Caco-2 (cell line): ENCODE measurements around the gene ATOX1. TPM values are rescaled to one million over a fixed set of nuclear protein-coding genes. Genes with fewer than 3 reads are reported as not detected.

Source experiments
- BruUV-seq: library from RNA; stranded (reverse); fragments of 400-500 nt; replicated peaks from 2 replicates; lab custom pipeline; 2021; lab: Mats Ljungman, UMichigan
- CTCF ChIA-PET: fragments of 300-600 bp; sonication (Branson Sonifier 250); formaldehyde crosslinking; loops from one replicate; lab custom pipeline; 2022; ENCODE audit warnings: antibody characterized with exemption; lab: Charles Lee
- POLR2A ChIA-PET: fragments of 300-600 bp; sonication (Branson Sonifier 250); formaldehyde crosslinking; loops from one replicate; lab custom pipeline; 2022; ENCODE audit warnings: antibody characterized with exemption; lab: Charles Lee
- DNase-seq, 2 experiments: peaks; one replicate each; pipeline versions ENCODE4 v3.0.0 to v3.0.0-alpha.2; 2020 to 2022
- H3K27me3 ChIP-seq: replicated peaks from 2 replicates; pipeline ENCODE4 v1.6.0; 2011; ENCODE audit warnings: low read length; ENCODE audit not compliant: control insufficient read depth, insufficient read depth
- H3K36me3 ChIP-seq: 2 replicates; pipeline ENCODE4 v1.5.1; 2011; ENCODE audit warnings: low read length; ENCODE audit not compliant: control insufficient read depth, insufficient read depth
- H3K4me1 ChIP-seq: fragments of 250-450 bp; sonication (Bioruptor Pico); 2 replicates; pipeline ENCODE4 v1.5.1; 2020; ENCODE audit warnings: mild to moderate bottlenecking
- H3K4me3 ChIP-seq: 2 replicates; pipeline ENCODE4 v1.5.1; 2011; ENCODE audit warnings: low read depth, mild to moderate bottlenecking, control low read depth, low read length
- H3K9me3 ChIP-seq: fragments of 250-450 bp; sonication (Bioruptor Pico); 2 replicates; pipeline ENCODE4 v1.5.1; 2020; ENCODE audit warnings: mild to moderate bottlenecking, moderate library complexity
- H3K27ac Mint-ChIP-seq: one replicate; pipeline ENCODE4 v1.8.0; 2022; ENCODE audit warnings: mixed read lengths; ENCODE audit not compliant: unreplicated experiment
- H3K27me3 Mint-ChIP-seq: one replicate; pipeline ENCODE4 v1.8.0; 2022; ENCODE audit warnings: mixed read lengths; ENCODE audit not compliant: insufficient read depth, unreplicated experiment
- H3K36me3 Mint-ChIP-seq: one replicate; pipeline ENCODE4 v1.8.0; 2022; ENCODE audit warnings: mild to moderate bottlenecking, mixed read lengths; ENCODE audit not compliant: insufficient read depth, unreplicated experiment
- H3K4me1 Mint-ChIP-seq: one replicate; pipeline ENCODE4 v1.8.0; 2022; ENCODE audit warnings: low read depth, mixed read lengths; ENCODE audit not compliant: unreplicated experiment
- H3K4me3 Mint-ChIP-seq: one replicate; pipeline ENCODE4 v1.8.0; 2022; ENCODE audit warnings: mild to moderate bottlenecking, moderate library complexity, mixed read lengths; ENCODE audit not compliant: unreplicated experiment
- H3K9me3 Mint-ChIP-seq: one replicate; pipeline ENCODE4 v1.8.0; 2022; ENCODE audit warnings: mixed read lengths; ENCODE audit not compliant: unreplicated experiment
- intact Hi-C: fragments of 100-400 bp; cut with micrococcal nuclease; formaldehyde crosslinking; loops from one replicate; pipeline ENCODE4 v1.10.0; 2022; ENCODE audit not compliant: unreplicated experiment
- total RNA-seq: library from RNA; stranded (reverse); gene quantifications from 2 replicates; pipeline ENCODE4 v1.2.3, GENCODE V29; 2022
- TF ChIP-seq, protein P1 (sequence below), 2 experiments: fragments of 200-600 bp in 1 of 2; IDR thresholded peaks; 1 replicate in 1 of 2; 2 replicates in 1 of 2; pipeline versions ENCODE4 v1.5.1 to v1.8.0; 2011 to 2022; ENCODE audit warnings: antibody characterized with exemption in 1 of 2, control low read depth in 1 of 2, inconsistent platforms in 1 of 2, low read depth in 1 of 2, low read length in 1 of 2, mild to moderate bottlenecking in 1 of 2, moderate library complexity in 1 of 2; ENCODE audit not compliant: insufficient read depth in 1 of 2, severe bottlenecking in 1 of 2, unreplicated experiment in 1 of 2

ATOX1 gene
- total RNA-seq, 1 experiment from 2014 or later = 135 TPM

DNA sequence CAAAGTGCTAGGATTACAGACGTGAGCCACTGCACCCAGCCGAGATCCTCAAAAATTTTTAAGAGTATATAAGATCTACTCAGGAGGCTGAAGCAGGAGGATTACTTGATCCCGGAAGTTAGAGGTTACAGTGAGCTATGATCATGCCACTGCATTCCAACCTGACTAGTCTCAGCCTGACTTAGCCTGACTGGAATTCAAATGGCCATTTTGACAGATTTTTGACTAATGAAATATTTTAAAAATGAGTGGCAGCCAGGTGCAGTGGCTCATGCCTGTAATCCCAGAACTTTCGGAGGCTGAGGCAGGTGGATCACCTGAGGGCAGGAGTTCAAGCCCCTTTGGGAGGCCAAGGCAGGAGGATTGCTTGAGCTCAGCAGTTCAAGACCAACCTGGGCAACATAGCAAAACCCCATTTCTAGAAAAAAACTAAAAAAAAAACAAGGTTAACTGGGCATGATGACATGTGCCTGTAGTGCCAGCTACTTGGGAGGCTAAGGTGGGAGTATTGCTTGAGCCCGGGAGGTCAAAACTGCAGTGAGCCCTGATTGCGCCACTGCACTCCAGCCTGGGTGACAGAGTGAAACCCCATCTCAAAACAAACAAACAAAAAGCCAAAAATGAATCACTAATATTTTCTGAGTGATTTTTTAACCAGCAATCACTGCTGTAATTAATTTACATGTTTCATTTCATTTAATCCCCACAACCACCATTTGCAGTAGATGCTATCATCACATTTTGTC lies 16.6 kb downstream of the ATOX1 start:
- no peak overlapping the region for H3K4me3 ChIP-seq
- Mint-ChIP-seq H3K36me3 (peaks cover 28% of the 10 kb centered on the region), H3K4me3 (no peak overlapping the region), H3K27ac (no peak overlapping the region), H3K9me3 (no peaks in the 10 kb centered on the region), H3K27me3 (no peaks in the 10 kb centered on the region), H3K4me1 (peaks cover 16% of the 10 kb centered on the region)
- no peaks in the 10 kb centered on the region for H3K27me3 ChIP-seq
- no peak for DNase-seq
- POLR2A ChIA-PET = no interaction called here
- H3K36me3 ChIP-seq = 0 out of 2 replicates have a peak, but pooled peaks cover 1% of the 10 kb centered on the region
- TF ChIP-seq, protein P1, sequence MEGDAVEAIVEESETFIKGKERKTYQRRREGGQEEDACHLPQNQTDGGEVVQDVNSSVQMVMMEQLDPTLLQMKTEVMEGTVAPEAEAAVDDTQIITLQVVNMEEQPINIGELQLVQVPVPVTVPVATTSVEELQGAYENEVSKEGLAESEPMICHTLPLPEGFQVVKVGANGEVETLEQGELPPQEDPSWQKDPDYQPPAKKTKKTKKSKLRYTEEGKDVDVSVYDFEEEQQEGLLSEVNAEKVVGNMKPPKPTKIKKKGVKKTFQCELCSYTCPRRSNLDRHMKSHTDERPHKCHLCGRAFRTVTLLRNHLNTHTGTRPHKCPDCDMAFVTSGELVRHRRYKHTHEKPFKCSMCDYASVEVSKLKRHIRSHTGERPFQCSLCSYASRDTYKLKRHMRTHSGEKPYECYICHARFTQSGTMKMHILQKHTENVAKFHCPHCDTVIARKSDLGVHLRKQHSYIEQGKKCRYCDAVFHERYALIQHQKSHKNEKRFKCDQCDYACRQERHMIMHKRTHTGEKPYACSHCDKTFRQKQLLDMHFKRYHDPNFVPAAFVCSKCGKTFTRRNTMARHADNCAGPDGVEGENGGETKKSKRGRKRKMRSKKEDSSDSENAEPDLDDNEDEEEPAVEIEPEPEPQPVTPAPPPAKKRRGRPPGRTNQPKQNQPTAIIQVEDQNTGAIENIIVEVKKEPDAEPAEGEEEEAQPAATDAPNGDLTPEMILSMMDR (IDR thresholded peaks at IDR 0.05; ENCODE audit: insufficient read depth in 1 of 2, low read depth in 1 of 2, low read length in 1 of 2, severe bottlenecking in 1 of 2, unreplicated experiment in 1 of 2) = no peak
- intact Hi-C loops = loop anchor here (2.0 to 5.0 kb wide), 4 partner anchors 29 to 240 kb away; partner anchors contain the start of gene G3BP1
- CTCF ChIA-PET = interaction anchor here (1.4 to 3.5 kb wide), 4 partner anchors 13 to 83 kb away, joined by 3 to 48 read pairs (median 7); partner anchors contain the start of gene G3BP1
- no peaks in the 10 kb centered on the region for H3K9me3 ChIP-seq
- BruUV-seq = no TSS peak
- H3K4me1 ChIP-seq = peaks cover 15% of the 10 kb centered on the region

DNA sequence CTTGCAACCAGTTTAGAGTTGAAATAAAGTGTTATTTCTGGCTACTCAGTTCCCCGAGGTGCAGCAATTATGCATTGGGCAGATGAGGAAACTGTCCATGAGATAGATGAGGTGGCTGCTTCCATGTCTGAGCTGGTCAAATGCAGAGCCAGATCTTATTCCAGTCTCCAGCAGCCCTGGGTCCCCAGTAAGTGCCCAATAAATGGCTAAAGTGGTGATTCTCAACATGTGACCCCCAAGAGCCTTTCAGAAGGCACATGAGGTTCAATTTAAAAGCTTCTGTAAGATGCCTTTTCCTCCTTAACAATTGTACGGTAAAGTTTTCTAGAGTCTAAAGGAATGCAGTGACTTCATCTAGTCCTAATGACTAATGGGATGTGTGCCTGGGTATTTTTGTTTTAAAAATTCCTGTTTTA lies 17.5 kb downstream of the ATOX1 start:
- Histone ChIP-seq H3K36me3 (0 out of 2 replicates have a peak, but pooled peaks cover 1% of the 10 kb centered on the region), H3K4me3 (no peak overlapping the region), H3K27me3 (no peaks in the 10 kb centered on the region), H3K4me1 (peaks cover 15% of the 10 kb centered on the region), H3K9me3 (no peaks in the 10 kb centered on the region)
- Mint-ChIP-seq H3K36me3 (peaks cover 28% of the 10 kb centered on the region), H3K4me1 (peaks cover 16% of the 10 kb centered on the region), H3K4me3 (no peak overlapping the region), H3K9me3 (no peaks in the 10 kb centered on the region), H3K27ac (no peak overlapping the region), H3K27me3 (no peaks in the 10 kb centered on the region)
- BruUV-seq = no TSS peak
- ChIA-PET POLR2A (no interaction called here), CTCF (interaction anchor here (0.7 to 3.5 kb wide), 6 partner anchors 14 to 89 kb away, joined by 3 to 48 read pairs (median 7); partner anchors contain the start of gene G3BP1)
- intact Hi-C loops = loop anchor here (1.0 to 5.0 kb wide), 3 partner anchors 44 to 239 kb away; no protein-coding TSS in a partner anchor
- DNase-seq = no peak
- TF ChIP-seq, protein P1 (IDR thresholded peaks at IDR 0.05; ENCODE audit: insufficient read depth in 1 of 2, low read depth in 1 of 2, low read length in 1 of 2, severe bottlenecking in 1 of 2, unreplicated experiment in 1 of 2) = no peak

DNA sequence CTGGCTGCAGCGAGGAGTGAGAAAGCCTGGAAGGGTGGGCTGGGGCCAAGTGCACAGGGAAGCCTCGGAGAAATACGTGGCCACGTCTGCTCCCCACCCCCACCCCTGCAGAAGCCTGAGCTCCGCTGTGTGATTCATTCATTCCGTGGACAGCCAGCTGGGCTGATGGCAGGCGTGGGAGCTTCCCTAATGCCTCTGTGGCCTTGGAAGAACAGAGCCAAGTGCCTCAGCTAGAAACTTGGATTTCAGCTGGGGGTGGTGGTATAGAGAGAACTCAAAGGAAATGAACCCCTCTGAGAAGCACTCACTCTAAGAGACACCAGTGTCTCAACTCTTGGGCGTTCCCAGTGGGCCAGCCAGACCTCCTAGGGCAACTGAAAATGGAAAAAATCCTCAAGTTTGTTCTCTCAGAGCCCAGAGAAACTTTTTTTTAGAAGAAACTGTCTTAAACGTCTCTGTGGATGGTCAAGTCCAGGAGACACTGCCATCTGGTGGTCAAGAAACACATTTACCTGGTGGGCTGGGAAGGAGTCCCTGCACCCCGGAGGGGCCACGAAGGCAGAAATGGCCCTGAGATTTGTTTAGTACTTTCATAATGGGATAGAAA lies 18.0 kb downstream of the ATOX1 start:
- H3K36me3 ChIP-seq = 0 out of 2 replicates have a peak, but pooled peaks cover 1% of the 10 kb centered on the region
- no peaks in the 10 kb centered on the region for H3K27me3 Mint-ChIP-seq
- H3K4me3 ChIP-seq = no peak overlapping the region
- peak overlapping the region; percentile 51 for H3K27ac Mint-ChIP-seq
- no peak overlapping the region for H3K4me3 Mint-ChIP-seq
- intact Hi-C loops = loop anchor here (1.0 to 5.0 kb wide), 3 partner anchors 43 to 238 kb away; no protein-coding TSS in a partner anchor
- H3K9me3 Mint-ChIP-seq = no peaks in the 10 kb centered on the region
- no TSS peak for BruUV-seq
- peaks cover 16% of the 10 kb centered on the region for H3K4me1 Mint-ChIP-seq
- ChIA-PET POLR2A (interaction anchor here (0.8 kb wide), 1 partner anchor 81 kb away, joined by 3 read pairs; no protein-coding TSS in a partner anchor), CTCF (interaction anchor here (0.6 to 3.5 kb wide), 9 partner anchors 30 to 265 kb away, joined by 3 to 48 read pairs (median 4); partner anchors contain the start of gene G3BP1)
- DNase-seq = peak; percentile 62 to 70
- TF ChIP-seq, protein P1 (IDR thresholded peaks at IDR 0.05; ENCODE audit: insufficient read depth in 1 of 2, low read depth in 1 of 2, low read length in 1 of 2, severe bottlenecking in 1 of 2, unreplicated experiment in 1 of 2) = peak; percentile 82 to 94
- no peaks in the 10 kb centered on the region for H3K27me3 ChIP-seq
- no peaks in the 10 kb centered on the region for H3K9me3 ChIP-seq
- H3K36me3 Mint-ChIP-seq = peaks cover 28% of the 10 kb centered on the region
- H3K4me1 ChIP-seq = peaks cover 15% of the 10 kb centered on the region
